Epithelial cell of esophagus (primary cell): Measurements from ENCODE around the gene PADI4.

ENCODE experiments used
- DNase-seq: peaks from one replicate; pipeline ENCODE4 v3.0.0; 2010; ENCODE audit warnings: low read depth
- H3K4me3 ChIP-seq: 2 replicates; pipeline ENCODE4 v1.5.1; 2011; ENCODE audit warnings: mild to moderate bottlenecking, low read length, control low read depth
- CTCF ChIP-seq: IDR thresholded peaks from 2 replicates; pipeline ENCODE4 v1.5.1; 2011; ENCODE audit warnings: low read depth, mild to moderate bottlenecking, low read length, control low read depth, inconsistent platforms; ENCODE audit not compliant: insufficient read depth; ENCODE audit errors: missing control alignments

The PADI4 gene

DNA sequence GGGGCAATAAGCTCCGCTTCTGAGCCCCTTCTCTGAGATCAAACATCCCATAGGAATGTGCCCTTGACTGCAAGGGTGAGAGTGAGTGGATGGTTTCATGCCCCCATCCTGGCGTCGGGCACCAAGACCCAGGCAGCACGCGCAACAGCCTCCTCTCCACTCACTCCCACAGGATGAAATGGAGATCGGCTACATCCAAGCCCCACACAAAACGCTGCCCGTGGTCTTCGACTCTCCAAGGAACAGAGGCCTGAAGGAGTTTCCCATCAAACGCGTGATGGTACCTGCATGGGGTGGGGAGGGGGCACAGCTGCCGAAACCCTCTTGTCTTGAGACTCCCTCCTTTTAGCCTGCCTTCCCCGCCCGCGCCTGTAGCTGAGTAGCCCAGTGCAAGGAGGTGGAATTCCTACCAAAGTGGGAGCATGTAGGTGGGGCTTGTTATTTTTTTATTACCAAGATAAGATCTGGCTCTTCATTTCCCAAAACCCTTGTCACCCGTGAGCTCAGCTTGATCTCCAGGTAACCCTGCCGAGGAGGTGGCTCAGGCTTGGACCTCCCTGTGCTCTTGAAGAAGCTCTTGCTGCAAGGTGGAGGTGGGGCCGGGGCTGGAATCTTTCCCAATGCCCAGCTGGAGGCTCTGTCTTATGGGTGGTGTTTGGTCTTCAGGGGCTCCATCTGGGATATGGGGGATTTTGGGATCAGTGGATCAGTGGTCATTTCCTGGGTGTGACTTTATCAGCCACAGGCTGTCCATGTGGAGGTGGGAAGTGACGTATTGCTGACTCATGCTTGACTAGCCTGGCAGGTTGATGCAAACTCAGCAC, 40.0 kb downstream of the PADI4 start:
- H3K4me3 ChIP-seq = no peak overlapping the region
- peak; percentile 94 for DNase-seq
- no peak for TF ChIP-seq CTCF

DNA sequence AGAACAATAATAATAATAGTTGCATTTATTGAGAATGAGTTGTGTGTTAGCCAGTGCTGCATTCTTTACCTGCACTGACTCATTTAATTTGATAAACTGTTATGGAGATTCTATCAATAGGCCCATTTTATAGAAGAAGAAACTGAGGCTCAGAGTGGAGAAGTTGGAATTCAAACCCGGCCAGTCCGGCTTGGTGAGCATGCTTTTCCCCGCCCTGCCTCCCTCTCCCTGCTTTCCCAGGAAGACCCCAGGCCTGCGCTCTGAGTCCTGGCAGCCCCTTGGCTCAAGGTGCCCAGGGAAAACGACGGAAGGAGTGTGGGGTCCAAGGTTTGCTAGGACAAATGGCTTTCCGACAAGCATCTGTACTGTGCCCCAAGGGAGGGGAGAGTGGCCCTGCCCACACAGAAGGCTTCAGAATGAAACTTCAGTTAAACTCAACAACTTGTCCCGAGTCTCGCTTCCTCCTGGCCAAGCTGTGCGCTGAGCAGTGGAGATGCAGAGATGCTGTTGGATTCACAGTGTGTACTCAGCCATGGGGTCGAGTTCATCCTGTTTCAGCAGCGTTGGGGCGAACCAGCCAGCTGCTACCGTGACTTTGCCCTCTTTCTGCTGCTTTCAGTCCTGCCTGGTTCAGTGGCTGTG, 40.7 kb downstream of the PADI4 start:
- DNase-seq = no peak
- H3K4me3 ChIP-seq = no peak overlapping the region
- no peak for TF ChIP-seq CTCF

GRCh38 chr1:17350083-17350482, 42.1 kb downstream of the PADI4 start:
- TF ChIP-seq CTCF = no peak
- H3K4me3 ChIP-seq = no peak overlapping the region
- DNase-seq = no peak

- no peak overlapping the region for H3K4me3 ChIP-seq
- no peak for TF ChIP-seq CTCF
- DNase-seq = no peak
Measured at GRCh38 chr1:17350928-17351446, 43.0 kb downstream of the PADI4 start.

- TF ChIP-seq CTCF = no peak
- no peak for DNase-seq
- H3K4me3 ChIP-seq = no peak overlapping the region
Measured at GRCh38 chr1:17351598-17352324, 43.8 kb downstream of the PADI4 start.

DNA sequence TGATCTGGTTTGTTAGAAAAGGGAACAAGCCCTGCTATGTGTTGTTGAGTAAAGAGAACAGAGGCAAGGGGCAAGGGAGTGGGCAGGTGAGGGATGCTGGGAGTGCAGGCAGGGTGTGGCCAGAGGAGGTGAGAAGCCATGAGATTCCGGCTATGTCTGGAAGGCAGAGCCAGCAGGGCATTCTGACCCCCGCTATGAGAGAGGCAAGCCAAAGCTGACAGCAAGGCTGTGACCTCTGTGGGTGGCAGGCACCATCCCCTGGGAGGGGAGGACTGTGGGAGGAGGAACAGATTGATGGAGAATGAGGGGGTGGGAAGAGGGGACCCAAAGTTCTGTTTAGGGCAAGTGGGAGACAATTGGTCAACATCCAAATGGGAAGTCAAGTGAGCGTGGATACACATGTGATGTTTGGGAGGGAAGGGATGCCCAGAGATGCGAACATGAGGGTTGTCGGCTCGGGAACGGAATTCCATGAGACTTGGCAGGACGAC, 44.5 kb downstream of the PADI4 start:
- DNase-seq = no peak
- no peak overlapping the region for H3K4me3 ChIP-seq
- no peak for TF ChIP-seq CTCF
